HepG2 (cell line): ENCODE measurements around the gene RUFY2. TPM values are rescaled to one million over a fixed set of nuclear protein-coding genes. Genes with fewer than 3 reads are reported as not detected.

Experiments
- ATAC-seq: fragments of 200-7000 bp; cut with Tn5 transposase; 3 replicates; pipeline ENCODE4 v1.9.1; 2020; ENCODE audit warnings: mild to moderate bottlenecking, moderate library complexity
- BruUV-seq: library from RNA; stranded (reverse); fragments of 400-500 nt; replicated peaks from 2 replicates; lab custom pipeline; 2021; lab: Mats Ljungman, UMichigan
- CTCF ChIA-PET: fragments of 300-600 bp; formaldehyde crosslinking; extraction: SDS; loops from one replicate; lab custom pipeline; 2021; ENCODE audit warnings: low total read pairs, inconsistent platforms, low intra/inter-chr PET ratio; lab: Yijun Ruan, JAX
- POLR2A ChIA-PET: fragments of 350-600 bp; sonication (Branson Sonifier 250); formaldehyde crosslinking; loops from one replicate; lab custom pipeline; 2020; ENCODE audit warnings: antibody characterized with exemption, inconsistent platforms; lab: Yijun Ruan, JAX
- DNase-seq: peaks from one replicate; pipeline ENCODE4 v3.0.0-alpha.2; 2015; ENCODE audit warnings: low spot score
- FAIRE-seq: peaks from 3 replicates; lab custom pipeline; 2011; peaks lifted over from hg19 to GRCh38; lab: Jason Lieb, UNC
- H2AFZ ChIP-seq: one replicate; pipeline ENCODE4 v1.6.1; 2011; ENCODE audit warnings: low read length, inconsistent platforms
- H3K27ac ChIP-seq: fragments of 300-600 bp; 3 replicates; pipeline ENCODE4 v1.8.0; 2011; ENCODE audit warnings: mixed run types, mild to moderate bottlenecking, mixed read lengths, low read length, inconsistent platforms; ENCODE audit not compliant: insufficient read depth; ENCODE audit errors: extremely low read length
- H3K27me3 ChIP-seq, 2 experiments: fragments of 200-600 bp in 1 of 2; 2 replicates in 1 of 2; 3 replicates in 1 of 2; pipeline versions ENCODE4 v1.6.0 to v1.8.0; 2011; ENCODE audit warnings: low read length in 2 of 2, mild to moderate bottlenecking in 2 of 2, moderate library complexity in 2 of 2, inconsistent platforms in 1 of 2; ENCODE audit not compliant: insufficient read depth in 2 of 2, control insufficient read depth in 1 of 2
- H3K36me3 ChIP-seq, 2 experiments: fragments of 200-600 bp in 1 of 2; replicated peaks in 1 of 2; 2 replicates in 1 of 2; 3 replicates in 1 of 2; pipeline versions ENCODE4 v1.5.1 to v1.8.0; 2011; ENCODE audit warnings: low read length in 2 of 2, inconsistent platforms in 1 of 2; ENCODE audit not compliant: insufficient read depth in 2 of 2, control insufficient read depth in 1 of 2
- H3K4me1 ChIP-seq: 2 replicates; pipeline ENCODE4 v1.5.1; 2012; ENCODE audit warnings: low read length, inconsistent platforms; ENCODE audit not compliant: insufficient read depth
- H3K4me2 ChIP-seq: 2 replicates; pipeline ENCODE4 v1.6.0; 2011; ENCODE audit warnings: low read depth, low read length, inconsistent platforms
- H3K4me3 ChIP-seq, 3 experiments: fragments of 200-600 bp in 1 of 3; sonication (generic), shearing (Covaris generic) in 1 of 3; replicated peaks in 1 of 3; 2 replicates each; pipeline ENCODE4 v1.5.1; 2011 to 2016; ENCODE audit warnings: low read length in 3 of 3, inconsistent platforms in 2 of 3, low read depth in 2 of 3, mild to moderate bottlenecking in 2 of 3, control low read depth in 1 of 3, mixed read lengths in 1 of 3; ENCODE audit not compliant: insufficient read depth in 1 of 3
- H3K79me2 ChIP-seq: one replicate; pipeline ENCODE4 v1.6.1; 2011; ENCODE audit warnings: low read length, inconsistent platforms; ENCODE audit not compliant: insufficient read depth
- H3K9ac ChIP-seq: 2 replicates; pipeline ENCODE4 v1.6.0; 2011; ENCODE audit warnings: mild to moderate bottlenecking, low read depth, low read length, inconsistent platforms; ENCODE audit not compliant: insufficient read depth
- H3K9me3 ChIP-seq: 2 replicates; pipeline ENCODE4 v1.5.1; 2012; ENCODE audit warnings: mild to moderate bottlenecking, low read length
- H4K20me1 ChIP-seq: 2 replicates; pipeline ENCODE4 v1.6.0; 2011; ENCODE audit warnings: inconsistent platforms, mild to moderate bottlenecking, low read length, moderate library complexity; ENCODE audit not compliant: insufficient read depth
- ARNT ChIP-seq: fragments of 450-650 bp; IDR thresholded peaks from 2 replicates; pipeline ENCODE4 v1.6.1; 2017
- CEBPB ChIP-seq: IDR thresholded peaks from 2 replicates; pipeline ENCODE4 v1.6.1; 2011; ENCODE audit warnings: low read depth, low read length, improper control_type of control experiment, borderline replicate concordance
- HHEX ChIP-seq: IDR thresholded peaks from 2 replicates; pipeline ENCODE4 v1.6.1; 2016; ENCODE audit warnings: control low read depth
- HNF1B ChIP-seq: sonication (generic); formaldehyde crosslinking; IDR thresholded peaks from 2 replicates; pipeline ENCODE4 v1.5.1; 2020; ENCODE audit warnings: mild to moderate bottlenecking, moderate library complexity, missing genetic modification reagents
- IKZF4 ChIP-seq: sonication (generic); formaldehyde crosslinking; IDR thresholded peaks from 2 replicates; pipeline ENCODE4 v1.5.1; 2020; ENCODE audit warnings: borderline replicate concordance, mild to moderate bottlenecking, low read depth, missing genetic modification reagents; ENCODE audit errors: not compliant biosample characterization
- KLF16 ChIP-seq, 2 experiments: sonication (generic) in 1 of 2; formaldehyde crosslinking in 1 of 2; IDR thresholded peaks; 2 replicates each; pipeline versions ENCODE4 v1.6.1 to v1.8.0; 2016 to 2023; ENCODE audit warnings: missing genetic modification reagents in 2 of 2, missing compliant biosample characterization in 1 of 2
- NFKB2 ChIP-seq: sonication (generic); formaldehyde crosslinking; IDR thresholded peaks from 2 replicates; pipeline ENCODE4 v1.4.0; 2020; ENCODE audit warnings: missing genetic modification reagents, borderline replicate concordance
- NONO ChIP-seq, 2 experiments: fragments of 450-650 bp in 1 of 2; sonication (generic) in 1 of 2; formaldehyde crosslinking in 1 of 2; IDR thresholded peaks in 1 of 2; conservative IDR thresholded peaks in 1 of 2; 2 replicates each; pipeline versions ENCODE4 v1.6.1 to v1.8.0; 2017 to 2022; ENCODE audit warnings: mild to moderate bottlenecking in 1 of 2, missing genetic modification reagents in 1 of 2, moderate library complexity in 1 of 2
- ONECUT2 ChIP-seq: sonication (generic); formaldehyde crosslinking; IDR thresholded peaks from 2 replicates; pipeline ENCODE4 v1.4.0; 2020; ENCODE audit warnings: missing genetic modification reagents
- REPIN1 ChIP-seq: sonication (generic); formaldehyde crosslinking; IDR thresholded peaks from 2 replicates; pipeline ENCODE4 v1.8.0; 2022; ENCODE audit warnings: missing genetic modification reagents, low read depth, mild to moderate bottlenecking, borderline replicate concordance
- ZFAT ChIP-seq: sonication (generic); formaldehyde crosslinking; conservative IDR thresholded peaks from 2 replicates; pipeline ENCODE4 v1.8.1; 2023; ENCODE audit warnings: missing genetic modification reagents, inconsistent platforms
- ZMAT3 ChIP-seq: sonication (generic); formaldehyde crosslinking; conservative IDR thresholded peaks from 2 replicates; pipeline ENCODE4 v1.7.0; 2021; ENCODE audit warnings: missing genetic modification reagents
- ZNF350 ChIP-seq: sonication (generic); formaldehyde crosslinking; IDR thresholded peaks from 2 replicates; pipeline ENCODE4 v1.4.0; 2020; ENCODE audit warnings: mild to moderate bottlenecking, low read depth, missing genetic modification reagents, borderline replicate concordance
- ZNF468 ChIP-seq: sonication (generic); formaldehyde crosslinking; IDR thresholded peaks from 2 replicates; pipeline ENCODE4 v1.8.0; 2022; ENCODE audit warnings: mild to moderate bottlenecking, moderate library complexity, missing genetic modification reagents
- ZNF678 ChIP-seq: sonication (generic); formaldehyde crosslinking; IDR thresholded peaks from 2 replicates; pipeline ENCODE4 v1.4.0; 2020; ENCODE audit warnings: mild to moderate bottlenecking, missing genetic modification reagents
- ZNF772 ChIP-seq: sonication (generic); formaldehyde crosslinking; IDR thresholded peaks from 2 replicates; pipeline ENCODE4 v1.5.0; 2020; ENCODE audit warnings: mild to moderate bottlenecking, missing genetic modification reagents
- WGBS: methylation state at CpG from one replicate; pipeline ENCODE4 v1.1.6; 2017; ENCODE audit warnings: low lambda C conversion rate; 5-methylcytosine and 5-hydroxymethylcytosine counted together
- in situ Hi-C: cut with HindIII; loops from 2 replicates; pipeline ENCODE4 v1.10.0; 2017; ENCODE audit warnings: low pct_unique_long_range_greater_than_20kb; ENCODE audit not compliant: extremely low pct_ligation_motif_present
- intact Hi-C: fragments of 100-400 bp; cut with micrococcal nuclease; formaldehyde crosslinking; loops from one replicate; pipeline ENCODE4 v1.10.0; 2022; ENCODE audit not compliant: unreplicated experiment
- polyA plus RNA-seq, 8 experiments: library from polyadenylated mRNA; depleted of rRNA in 3 of 8; stranded (reverse) in 7 of 8; unstranded in 1 of 8; fragments of >200 nt; fragmentation: Illumina TruSeq in 4 of 8; extraction: Trizol in 4 of 8; gene quantifications; 2 replicates each; pipeline versions ENCODE4 v1.2.1 to v1.2.3, GENCODE V29; 2011 to 2016; ENCODE audit warnings: low read depth in 4 of 8, missing spikeins in 1 of 8, mixed read lengths in 1 of 8; ENCODE audit not compliant: insufficient read depth in 1 of 8
- total RNA-seq, 5 experiments: library from RNA; depleted of rRNA; stranded (reverse); fragments of >200 nt; fragmentation: Illumina TruSeq; extraction: Trizol; gene quantifications; 2 replicates each; pipeline ENCODE4 v1.2.3, GENCODE V29; 2016; ENCODE audit warnings: low read depth in 1 of 5

The RUFY2 gene
- total and polyA plus RNA-seq, 2 of the 13 experiments (the other 11 are each of a cell fraction or from before 2014, with no cell fraction given), result 10.1 to 16.1 TPM

- H3K4me2 ChIP-seq, result no peak overlapping the region
- DNase-seq (no peak), FAIRE-seq (no peak), ATAC-seq (no peak)
- POLR2A ChIA-PET, result no interaction called here
- H2AFZ ChIP-seq, result no peak overlapping the region
- H3K9ac ChIP-seq, result no peak overlapping the region
- H3K4me1 ChIP-seq, result peaks cover 10% of the 10 kb centered on the region
- intact Hi-C loops (no loop called here), in situ Hi-C loops (no loop called here)
- H3K79me2 ChIP-seq, result no peaks in the 10 kb centered on the region
- no peak overlapping the region for H3K27ac ChIP-seq
- BruUV-seq, result no TSS peak
- no peak overlapping the region for H3K4me3 ChIP-seq
- H3K27me3 ChIP-seq, result no peaks in the 10 kb centered on the region
- CTCF ChIA-PET, result no interaction called here
- peaks cover 0 to 25% of the 10 kb centered on the region in 2 experiments; a peak in 1 of 5 replicates for H3K36me3 ChIP-seq
- WGBS, result 97% methylated on average over 5 of the region's 5 CpGs
- no peaks in the 10 kb centered on the region for H4K20me1 ChIP-seq
- TF ChIP-seq ZNF772 (CRISPR knock-in tag), result no peak
- TF ChIP-seq REPIN1, result no peak
- no peak for TF ChIP-seq ZFAT (CRISPR knock-in tag)
- no peak for TF ChIP-seq ZNF678
- TF ChIP-seq ZNF468 (CRISPR knock-in tag), result no peak
- TF ChIP-seq KLF16 (CRISPR knock-in tag; IDR thresholded peaks at IDR 0.05), result no peak
- TF ChIP-seq HNF1B (CRISPR knock-in tag), result no peak
- TF ChIP-seq NONO (IDR thresholded peaks at IDR 0.05), result no peak
- TF ChIP-seq NONO (CRISPR knock-in tag; conservative IDR thresholded peaks at IDR 0.05), result no peak
- TF ChIP-seq IKZF4 (CRISPR knock-in tag), result no peak
- TF ChIP-seq ONECUT2, result no peak
- TF ChIP-seq HHEX, result no peak
- TF ChIP-seq NFKB2 (CRISPR knock-in tag), result no peak
- no peak for TF ChIP-seq ZNF350
- no peak for TF ChIP-seq ARNT
- no peak for TF ChIP-seq CEBPB
- no peak for TF ChIP-seq ZMAT3 (CRISPR knock-in tag)
- H3K9me3 ChIP-seq, result no peaks in the 10 kb centered on the region
Observed at GRCh38 chr10:68428396-68429104, 21.5 kb upstream of the RUFY2 start.
